AML-193 (cell line): ENCODE measurements around the gene TMOD3.

Experiments used
- DNase-seq, 2 experiments: peaks; one replicate each; lab custom pipeline; 2025; lab: John Stamatoyannopoulos, UW

TMOD3 gene

DNA sequence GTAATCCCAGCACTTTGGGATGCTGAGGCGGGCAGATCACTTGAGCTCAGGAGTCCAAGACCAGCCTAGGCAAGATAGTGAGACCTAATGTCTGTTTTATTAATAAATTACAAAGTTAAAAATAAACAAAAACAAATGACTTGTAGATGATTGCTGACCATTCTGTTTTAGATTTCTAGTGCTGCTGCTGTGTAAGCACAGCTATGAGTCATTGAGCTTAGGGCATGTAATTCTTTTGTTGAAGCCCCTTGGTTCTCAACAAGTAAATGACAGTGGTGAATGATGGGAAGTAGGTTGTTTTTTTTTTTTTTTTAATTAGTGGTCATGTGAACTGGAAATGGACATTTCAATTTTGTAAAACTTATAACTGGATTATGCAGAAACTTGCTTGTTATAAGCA lies 78.9 kb downstream of the TMOD3 start:
- DNase-seq = no peak

- no peak for DNase-seq
Measured at GRCh38 chr15:51909584-51909983, 80.1 kb downstream of the TMOD3 start.

DNA sequence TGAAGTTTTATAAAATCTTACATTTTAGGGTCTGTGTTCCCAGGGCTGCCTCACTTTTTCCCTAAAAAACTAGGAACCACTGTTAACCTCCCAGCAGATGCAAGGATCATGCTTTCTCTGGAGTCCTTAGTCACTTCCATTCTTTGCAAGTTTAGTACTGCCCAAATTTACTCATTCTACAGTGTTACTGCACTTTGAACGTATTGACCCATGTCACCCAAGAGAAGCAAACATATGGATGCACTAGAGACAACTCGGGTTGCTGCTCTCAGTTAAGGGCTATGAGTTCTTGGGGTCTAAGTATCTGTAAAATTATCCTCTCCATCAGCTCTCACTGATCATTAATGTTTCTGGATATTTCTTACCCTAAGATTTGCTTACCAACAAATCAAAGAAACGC lies 83.1 kb downstream of the TMOD3 start:
- no peak for DNase-seq

DNA sequence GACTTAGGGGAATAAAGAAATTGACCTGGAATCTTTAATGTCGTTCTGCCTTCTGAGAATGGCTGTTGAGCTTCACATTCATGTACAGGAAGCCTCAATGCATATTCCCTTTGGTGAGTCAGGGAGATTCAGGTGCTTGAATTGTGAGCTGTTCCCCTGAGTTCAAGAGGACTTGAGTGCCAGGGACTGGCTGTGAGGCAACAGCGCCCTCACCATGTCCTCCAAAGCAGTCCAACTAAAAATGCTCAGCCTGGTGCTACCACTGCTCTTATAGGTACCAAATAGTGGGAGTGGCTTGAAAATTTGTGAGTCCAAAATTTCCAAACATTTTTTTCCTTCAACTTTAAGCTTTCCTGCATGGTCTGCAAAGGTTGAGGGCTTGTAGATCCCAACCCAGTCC lies 88.0 kb downstream of the TMOD3 start:
- peak; percentile 15 to 41 for DNase-seq

DNA sequence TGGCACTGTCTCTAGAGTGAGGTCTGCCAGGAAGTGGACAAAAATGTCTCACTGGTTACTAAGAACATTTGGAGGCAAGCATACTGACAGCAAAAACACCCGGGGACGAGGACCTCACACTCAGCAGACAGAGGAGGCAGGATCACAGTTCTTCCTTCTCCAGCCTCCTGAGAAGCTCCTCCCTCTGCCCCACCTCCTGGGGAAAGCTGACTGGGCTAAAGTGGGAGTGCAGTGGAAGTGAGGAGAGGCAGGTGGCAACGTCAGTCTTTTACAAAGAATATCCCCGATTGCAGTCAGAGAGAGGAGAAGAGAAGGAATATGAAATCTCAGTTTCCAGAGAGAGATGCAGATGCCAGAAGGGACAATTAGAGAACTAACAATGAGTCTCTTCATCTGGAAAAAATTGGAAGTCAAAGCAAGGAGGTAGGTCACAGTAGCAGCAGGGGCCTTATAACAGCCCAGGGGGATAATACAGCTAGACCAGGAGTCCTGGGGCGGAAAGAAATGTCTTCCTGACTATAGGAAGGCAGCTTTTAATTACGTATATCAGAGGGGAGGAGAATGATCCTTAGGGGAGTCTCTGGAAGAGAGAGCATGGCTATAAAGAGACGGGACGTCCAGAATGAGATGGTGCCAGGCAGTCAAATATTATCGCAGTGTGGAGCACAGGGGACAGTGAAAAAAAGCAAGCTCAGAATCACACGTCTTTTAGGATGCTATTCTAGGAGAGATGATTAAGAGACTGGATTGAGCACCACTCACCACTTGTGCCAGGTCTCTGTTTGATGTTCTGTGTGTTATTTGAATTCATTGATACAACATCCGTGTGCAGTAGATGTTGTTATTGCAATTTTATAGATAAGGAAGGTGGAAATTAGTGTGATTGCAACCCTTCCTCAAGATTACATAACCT lies 95.0 kb downstream of the TMOD3 start:
- no peak for DNase-seq

GRCh38 chr15:51926809-51927208 lies 97.4 kb downstream of the TMOD3 start:
- no peak for DNase-seq

GRCh38 chr15:51931016-51931415 lies 101.6 kb downstream of the TMOD3 start:
- DNase-seq = no peak

GRCh38 chr15:51931638-51932037 lies 102.2 kb downstream of the TMOD3 start:
- no peak for DNase-seq

- no peak for DNase-seq
Measured at GRCh38 chr15:51932161-51932560, 102.7 kb downstream of the TMOD3 start.

DNA sequence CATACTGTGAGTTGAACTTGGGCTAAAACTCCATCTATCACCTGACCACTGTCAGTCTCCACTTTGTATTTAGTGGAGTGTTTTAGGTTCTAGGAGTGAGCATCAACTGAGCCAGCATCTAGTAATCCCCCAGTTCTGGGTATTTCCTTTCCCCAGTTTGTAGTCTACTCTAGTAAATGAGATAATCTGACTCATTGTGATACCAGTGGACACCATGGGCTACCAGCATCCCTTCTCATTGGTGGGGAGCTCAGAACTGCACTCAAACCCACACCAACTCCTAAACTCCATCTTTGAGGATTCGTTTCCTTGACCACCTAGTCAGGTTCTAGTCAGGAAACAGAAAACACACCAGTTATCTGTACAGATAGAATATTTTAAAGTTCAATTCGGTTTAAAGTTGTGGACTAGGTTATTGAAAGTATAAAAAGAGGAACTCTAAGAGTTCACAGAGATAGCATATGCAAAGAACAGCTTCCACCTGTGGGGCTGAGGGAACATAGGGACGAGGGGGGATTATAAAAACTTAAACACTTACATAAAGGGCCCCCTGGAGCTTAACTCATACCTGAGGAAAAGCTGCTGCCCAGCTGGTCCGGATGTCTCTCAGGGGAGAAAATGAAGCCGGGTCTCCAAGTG lies 106.1 kb downstream of the TMOD3 start:
- no peak for DNase-seq

DNA sequence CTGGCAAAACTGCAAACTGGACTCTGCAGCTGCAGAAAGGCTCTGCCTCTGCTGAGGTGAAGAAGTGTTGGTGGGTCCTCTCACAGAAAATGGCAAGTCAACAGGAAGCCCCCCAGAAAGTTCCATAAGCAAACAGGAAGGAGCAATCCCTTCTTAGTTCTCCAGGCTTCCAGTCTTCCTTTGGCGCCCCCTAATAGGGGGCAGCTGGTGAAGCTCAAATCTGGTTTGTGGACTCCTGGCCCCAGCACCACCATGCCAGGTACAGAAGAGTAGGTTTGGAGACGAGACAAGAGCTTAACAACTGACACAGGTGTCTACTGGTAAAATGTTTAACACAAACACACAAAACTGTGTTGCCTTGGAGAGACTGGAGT lies 106.6 kb downstream of the TMOD3 start:
- DNase-seq = no peak

GRCh38 chr15:51938286-51938685 lies 108.8 kb downstream of the TMOD3 start:
- no peak for DNase-seq

- DNase-seq = no peak
Measured at GRCh38 chr15:51939216-51939615, 109.8 kb downstream of the TMOD3 start.

- no peak for DNase-seq
Measured at GRCh38 chr15:51947124-51947523, 117.7 kb downstream of the TMOD3 start.

DNA sequence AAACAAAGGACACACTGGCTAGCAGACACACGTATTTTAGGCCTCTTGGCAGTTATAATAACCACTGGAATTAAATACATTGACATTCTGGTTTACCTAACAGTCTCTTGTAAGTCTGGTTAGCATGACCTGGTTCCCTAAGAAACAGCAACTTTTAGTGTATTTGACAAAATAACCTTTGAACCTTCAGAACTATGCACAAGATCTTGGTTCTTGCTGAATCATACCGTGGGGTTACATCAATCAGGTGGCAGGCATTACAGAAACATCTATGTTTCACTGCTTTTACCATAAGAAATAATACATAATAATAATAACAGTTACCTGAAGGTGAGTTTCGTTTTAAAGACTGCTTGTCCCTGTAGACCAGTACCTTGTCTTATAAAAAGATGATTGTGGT lies 123.4 kb downstream of the TMOD3 start:
- no peak for DNase-seq

DNA sequence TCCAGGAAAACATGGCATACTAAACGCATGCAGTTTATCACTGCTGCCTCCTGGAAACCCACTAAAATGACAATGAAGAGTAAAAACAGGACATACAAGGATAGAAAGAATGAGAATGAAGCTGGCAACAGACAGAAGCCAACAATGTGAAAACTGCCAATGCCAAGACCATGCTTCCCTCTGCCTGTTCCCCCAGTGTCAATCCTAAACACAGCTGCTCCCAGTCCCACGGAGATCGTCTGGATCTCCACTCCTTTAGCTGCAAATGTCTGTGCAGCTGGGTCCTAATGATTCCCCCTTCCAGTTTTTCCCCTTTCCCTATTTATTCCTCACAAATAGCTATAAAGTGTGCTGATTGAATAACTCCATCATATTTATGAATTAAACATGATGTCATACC lies 126.1 kb downstream of the TMOD3 start:
- no peak for DNase-seq
